Measurements from ENCODE around the gene SND1. TPM values are rescaled to one million over a fixed set of nuclear protein-coding genes. Genes with fewer than 3 reads are reported as not detected.

Gene SND1
- total RNA-seq, 2 experiments from 2014 or later: 158 to 166 TPM

DNA sequence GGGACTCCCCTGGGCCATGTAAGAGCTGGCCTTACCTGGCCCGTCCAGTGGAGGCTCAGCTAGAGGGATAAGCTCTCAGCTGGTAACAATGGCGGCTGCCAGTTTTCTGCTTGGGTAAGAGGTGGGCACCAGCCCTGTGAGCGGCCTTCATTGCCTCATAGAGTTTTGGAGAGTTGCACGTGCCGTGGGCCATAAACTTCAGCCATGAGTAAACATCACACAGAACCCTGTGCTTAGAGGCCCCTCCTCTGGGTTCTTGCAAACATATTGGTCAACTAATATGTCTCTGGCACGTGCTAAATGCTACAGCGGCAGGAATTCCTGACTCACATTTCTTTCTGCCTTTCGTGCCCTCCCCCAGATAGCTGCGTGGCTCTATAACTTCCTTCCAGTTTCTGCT lies 485.2 kb downstream of the SND1 start:
- H3K9me3 Mint-ChIP-seq (ENCODE audit: low read depth): no peaks in the 10 kb centered on the region
- DNase-seq: no peak
- CTCF ChIA-PET: interaction anchor here (1.0 to 5.5 kb wide), 11 partner anchors 9 to 429 kb away, joined by 3 to 136 read pairs (median 10); no protein-coding TSS in a partner anchor
- H3K27ac Mint-ChIP-seq: no peak overlapping the region
- no peaks in the 10 kb centered on the region for H3K36me3 Mint-ChIP-seq
- peaks cover 60% of the 10 kb centered on the region for H3K27me3 Mint-ChIP-seq
- peaks cover 15% of the 10 kb centered on the region for H3K4me1 Mint-ChIP-seq
- no peak overlapping the region for H3K4me3 Mint-ChIP-seq
- ATAC-seq: no peak

DNA sequence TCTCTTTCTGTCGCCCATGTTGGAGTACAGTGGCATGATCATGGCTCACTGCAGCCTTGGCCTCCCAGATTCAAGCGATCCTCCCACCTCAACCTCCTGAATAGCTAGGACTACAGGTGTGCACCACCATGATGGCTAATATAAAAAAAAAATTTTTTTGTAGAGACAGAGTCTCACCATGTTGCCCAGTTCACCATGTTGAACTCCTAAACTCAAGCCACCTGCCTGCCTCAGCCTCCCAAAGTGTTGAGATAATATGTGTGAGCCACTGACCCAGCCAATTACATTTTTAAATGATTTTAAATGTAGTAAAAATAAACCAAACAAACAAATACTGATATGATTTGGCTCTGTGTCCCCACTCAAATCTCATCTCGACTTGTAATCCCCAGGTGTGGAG lies 487.4 kb downstream of the SND1 start:
- peaks cover 3% of the 10 kb centered on the region for H3K9me3 Mint-ChIP-seq (ENCODE audit: low read depth)
- no peak overlapping the region for H3K4me3 Mint-ChIP-seq
- no peak for DNase-seq
- no peak overlapping the region for H3K27ac Mint-ChIP-seq
- CTCF ChIA-PET: interaction anchor here (1.4 to 5.5 kb wide), 2 partner anchors 70 to 248 kb away, joined by 3 to 136 read pairs; no protein-coding TSS in a partner anchor
- no peak for ATAC-seq
- peaks cover 15% of the 10 kb centered on the region for H3K4me1 Mint-ChIP-seq
- H3K27me3 Mint-ChIP-seq: peaks cover 60% of the 10 kb centered on the region
- H3K36me3 Mint-ChIP-seq: no peaks in the 10 kb centered on the region

DNA sequence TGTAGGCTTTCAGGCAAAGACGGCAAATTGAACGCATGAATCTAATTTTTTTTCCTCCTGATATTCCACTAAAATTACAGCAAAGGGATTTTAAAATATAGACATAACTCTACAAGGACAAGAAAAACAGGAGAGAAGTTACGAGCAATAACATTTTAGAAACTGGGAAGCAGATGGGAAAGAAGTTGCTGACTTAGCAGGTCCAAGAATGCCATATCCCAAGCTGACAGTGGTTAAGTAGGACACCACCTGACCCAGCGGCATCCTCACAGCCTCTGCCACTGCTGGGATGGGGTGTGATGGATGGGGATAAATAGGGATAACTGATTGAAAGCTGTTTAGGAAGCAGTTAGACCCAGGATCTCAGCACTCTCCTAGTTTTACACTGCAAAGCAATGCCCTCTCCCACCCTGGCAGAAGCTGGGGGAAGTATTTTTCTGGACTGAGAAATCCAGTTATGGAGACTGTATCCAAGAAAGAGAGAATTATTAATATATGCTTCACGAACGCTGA lies 489.7 kb downstream of the SND1 start:
- Mint-ChIP-seq H3K36me3 (no peaks in the 10 kb centered on the region), H3K4me3 (no peak overlapping the region), H3K4me1 (no peaks in the 10 kb centered on the region), H3K9me3 (ENCODE audit: low read depth) (peaks cover 3% of the 10 kb centered on the region), H3K27me3 (peaks cover 61% of the 10 kb centered on the region), H3K27ac (no peak overlapping the region)
- no peak for ATAC-seq
- no peak for DNase-seq
- CTCF ChIA-PET: interaction anchor here (1.1 to 1.2 kb wide), 3 partner anchors 14 to 68 kb away, joined by 3 to 5 read pairs (median 3); no protein-coding TSS in a partner anchor

Small RNA genes within 50 kb of the gene (microRNA-seq; reads per million reads assigned to microRNA genes)
- not detected for gene MIR593

Other genes with a start within 250 kb of the SND1 start
- gene GCC1, start 66.6 kb upstream of the SND1 start, total RNA-seq: 10 to 100 TPM; 21.0 to 22.3 TPM
- 100 to 1,000 TPM; 107 to 120 TPM for gene ARF5, start 63.8 kb upstream of the SND1 start, total RNA-seq
- gene FSCN3, start 58.5 kb upstream of the SND1 start, total RNA-seq: 1 to 10 TPM in 1 of 2 experiments, under 1 TPM in 1; 0.47 to 1.4 TPM
- not detected for gene PAX4, start 34.1 kb upstream of the SND1 start, total RNA-seq

All from activated CD8-positive, alpha-beta memory T cell treated with anti-CD3 and anti-CD28 coated beads, Interleukin-2, amount 10 ng/mL, durations not matched to agents 7 days and 5 days (primary cell).